HepG2 (cell line): Measurements from ENCODE around the gene RHBDD1. TPM values are rescaled to one million over a fixed set of nuclear protein-coding genes. Genes with fewer than 3 reads are reported as not detected.

ENCODE experiments used
- ATF4 ChIP-seq, 2 experiments: fragments of 450-650 bp in 1 of 2; sonication (generic) in 1 of 2; formaldehyde crosslinking; IDR thresholded peaks; 2 replicates each; pipeline versions ENCODE4 v1.5.0 to v1.8.0; 2020 to 2022; ENCODE audit warnings: mild to moderate bottlenecking in 1 of 2, missing genetic modification reagents in 1 of 2
- CENPX ChIP-seq: sonication (generic); formaldehyde crosslinking; IDR thresholded peaks from 2 replicates; pipeline ENCODE4 v1.9.0; 2021; ENCODE audit warnings: mild to moderate bottlenecking, missing genetic modification reagents, moderate library complexity
- FOSL1 ChIP-seq: sonication (generic); formaldehyde crosslinking; IDR thresholded peaks from 2 replicates; pipeline ENCODE4 v1.9.0; 2021; ENCODE audit warnings: missing genetic modification reagents, borderline replicate concordance
- GABPB1 ChIP-seq: IDR thresholded peaks from 2 replicates; pipeline ENCODE4 v1.6.1; 2016; ENCODE audit warnings: mild to moderate bottlenecking, missing genetic modification reagents, moderate library complexity, missing compliant biosample characterization
- IKZF5 ChIP-seq: IDR thresholded peaks from 2 replicates; pipeline ENCODE4 v1.6.1; 2018; ENCODE audit warnings: missing genetic modification reagents, mild to moderate bottlenecking, missing compliant biosample characterization
- ISL2 ChIP-seq: sonication (generic); formaldehyde crosslinking; IDR thresholded peaks from 2 replicates; pipeline ENCODE4 v1.5.0; 2020; ENCODE audit warnings: missing genetic modification reagents
- MAZ ChIP-seq, 2 experiments: sonication (generic) in 1 of 2; formaldehyde crosslinking in 1 of 2; IDR thresholded peaks; 2 replicates each; pipeline versions ENCODE4 v1.5.0 to v1.6.1; 2012 to 2020; ENCODE audit warnings: low read depth in 2 of 2, mild to moderate bottlenecking in 2 of 2, borderline replicate concordance in 1 of 2, improper control_type of control experiment in 1 of 2, low read length in 1 of 2, missing genetic modification reagents in 1 of 2, moderate library complexity in 1 of 2
- MLLT10 ChIP-seq: sonication (generic); formaldehyde crosslinking; IDR thresholded peaks from 2 replicates; pipeline ENCODE4 v1.4.0; 2020; ENCODE audit warnings: missing genetic modification reagents
- NR0B2 ChIP-seq: sonication (generic); formaldehyde crosslinking; IDR thresholded peaks from 2 replicates; pipeline ENCODE4 v1.4.0; 2020; ENCODE audit warnings: mild to moderate bottlenecking, missing genetic modification reagents
- PTBP1 ChIP-seq: fragments of 200-400 bp; formaldehyde crosslinking; IDR thresholded peaks from 2 replicates; pipeline ENCODE4 v1.6.1; 2018; ENCODE audit warnings: low read length, low read depth; ENCODE audit not compliant: poor library complexity, severe bottlenecking
- SAP130 ChIP-seq: IDR thresholded peaks from 2 replicates; pipeline ENCODE4 v1.6.1; 2016; ENCODE audit warnings: low read depth
- SIX4 ChIP-seq: sonication (generic); formaldehyde crosslinking; IDR thresholded peaks from 2 replicates; pipeline ENCODE4 v1.4.0; 2020; ENCODE audit warnings: missing genetic modification reagents
- SKI ChIP-seq: fragments of 450-650 bp; IDR thresholded peaks from one replicate; pipeline ENCODE4 v1.6.1; 2018; ENCODE audit warnings: mild to moderate bottlenecking; ENCODE audit not compliant: partially characterized antibody
- SMYD3 ChIP-seq: sonication (generic); formaldehyde crosslinking; IDR thresholded peaks from 2 replicates; pipeline ENCODE4 v1.8.1; 2023; ENCODE audit warnings: mild to moderate bottlenecking, missing genetic modification reagents
- SP140L ChIP-seq: sonication (generic); formaldehyde crosslinking; IDR thresholded peaks from 2 replicates; pipeline ENCODE4 v1.4.0; 2020; ENCODE audit warnings: missing genetic modification reagents, borderline replicate concordance
- SP4 ChIP-seq: sonication (generic); formaldehyde crosslinking; IDR thresholded peaks from 2 replicates; pipeline ENCODE4 v1.8.1; 2023; ENCODE audit warnings: mild to moderate bottlenecking, missing genetic modification reagents
- SRSF1 ChIP-seq: fragments of 200-400 bp; formaldehyde crosslinking; optimal IDR thresholded peaks from 2 replicates; pipeline ENCODE3; 2017; ENCODE audit warnings: mild to moderate bottlenecking, low read depth, low read length, moderate library complexity
- THAP7 ChIP-seq: sonication (generic); formaldehyde crosslinking; IDR thresholded peaks from 2 replicates; pipeline ENCODE4 v1.8.1; 2023; ENCODE audit warnings: mild to moderate bottlenecking, missing genetic modification reagents
- YEATS4 ChIP-seq: sonication (generic); formaldehyde crosslinking; IDR thresholded peaks from 2 replicates; pipeline ENCODE4 v1.4.0; 2020; ENCODE audit warnings: missing genetic modification reagents, borderline replicate concordance
- ZFP1 ChIP-seq: IDR thresholded peaks from 2 replicates; pipeline ENCODE4 v1.6.1; 2016
- ZNF225 ChIP-seq: sonication (generic); formaldehyde crosslinking; IDR thresholded peaks from 2 replicates; pipeline ENCODE4 v1.4.0; 2020; ENCODE audit warnings: mild to moderate bottlenecking, missing genetic modification reagents
- ZNF354B ChIP-seq: sonication (generic); formaldehyde crosslinking; IDR thresholded peaks from 2 replicates; pipeline ENCODE4 v1.8.0; 2022; ENCODE audit warnings: mild to moderate bottlenecking, missing genetic modification reagents
- ZNF550 ChIP-seq: sonication (generic); formaldehyde crosslinking; IDR thresholded peaks from 2 replicates; pipeline ENCODE4 v1.4.0; 2020; ENCODE audit warnings: mild to moderate bottlenecking, missing genetic modification reagents, borderline replicate concordance
- ZNF644 ChIP-seq: IDR thresholded peaks from 2 replicates; pipeline ENCODE4 v1.6.1; 2016; ENCODE audit warnings: low read depth
- ZNF652 ChIP-seq: IDR thresholded peaks from 2 replicates; pipeline ENCODE4 v1.6.1; 2016; ENCODE audit warnings: low read depth, borderline replicate concordance
- polyA plus RNA-seq, 8 experiments: library from polyadenylated mRNA; depleted of rRNA in 3 of 8; stranded (reverse) in 7 of 8; unstranded in 1 of 8; fragments of >200 nt; fragmentation: Illumina TruSeq in 4 of 8; extraction: Trizol in 4 of 8; gene quantifications; 2 replicates each; pipeline versions ENCODE4 v1.2.1 to v1.2.3, GENCODE V29; 2011 to 2016; ENCODE audit warnings: low read depth in 4 of 8, missing spikeins in 1 of 8, mixed read lengths in 1 of 8; ENCODE audit not compliant: insufficient read depth in 1 of 8
- total RNA-seq, 5 experiments: library from RNA; depleted of rRNA; stranded (reverse); fragments of >200 nt; fragmentation: Illumina TruSeq; extraction: Trizol; gene quantifications; 2 replicates each; pipeline ENCODE4 v1.2.3, GENCODE V29; 2016; ENCODE audit warnings: low read depth in 1 of 5
- TF ChIP-seq, protein P1 (sequence below): sonication (generic); formaldehyde crosslinking; IDR thresholded peaks from 2 replicates; pipeline ENCODE4 v1.4.0; 2020; ENCODE audit warnings: missing genetic modification reagents

Gene RHBDD1
- total and polyA plus RNA-seq, 2 of the 13 experiments (the other 11 are each of a cell fraction or from before 2014, with no cell fraction given): 8.2 to 9.5 TPM

- peak; percentile 44; the same call in 1 of the 2 replicates for TF ChIP-seq GABPB1 (CRISPR knock-in tag)
- TF ChIP-seq YEATS4 (CRISPR knock-in tag): 0 out of 2 replicates have a peak, but pooled peaks have one; percentile 22
- TF ChIP-seq SP4 (CRISPR knock-in tag): no peak
- no peak for TF ChIP-seq ZNF652 (CRISPR knock-in tag)
- no peak for TF ChIP-seq MLLT10 (CRISPR knock-in tag)
- TF ChIP-seq, protein P1, sequence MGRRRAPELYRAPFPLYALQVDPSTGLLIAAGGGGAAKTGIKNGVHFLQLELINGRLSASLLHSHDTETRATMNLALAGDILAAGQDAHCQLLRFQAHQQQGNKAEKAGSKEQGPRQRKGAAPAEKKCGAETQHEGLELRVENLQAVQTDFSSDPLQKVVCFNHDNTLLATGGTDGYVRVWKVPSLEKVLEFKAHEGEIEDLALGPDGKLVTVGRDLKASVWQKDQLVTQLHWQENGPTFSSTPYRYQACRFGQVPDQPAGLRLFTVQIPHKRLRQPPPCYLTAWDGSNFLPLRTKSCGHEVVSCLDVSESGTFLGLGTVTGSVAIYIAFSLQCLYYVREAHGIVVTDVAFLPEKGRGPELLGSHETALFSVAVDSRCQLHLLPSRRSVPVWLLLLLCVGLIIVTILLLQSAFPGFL (CRISPR knock-in tag): no peak
- TF ChIP-seq ISL2 (CRISPR knock-in tag): no peak
- TF ChIP-seq CENPX (CRISPR knock-in tag): no peak
- no peak for TF ChIP-seq ZNF354B
- TF ChIP-seq ZNF225 (CRISPR knock-in tag): no peak; the same call in 1 of the 2 replicates
- TF ChIP-seq ATF4 (CRISPR knock-in tag; IDR thresholded peaks at IDR 0.05): peak in 1 of 2 experiments; percentile 11; a peak in 1 of 4 replicates
- TF ChIP-seq SIX4: no peak; the same call in 1 of the 2 replicates
- no peak for TF ChIP-seq ZNF644 (CRISPR knock-in tag)
- no peak for TF ChIP-seq ZNF550 (CRISPR knock-in tag)
- peak; percentile 56; the same call in 1 of the 2 replicates for TF ChIP-seq SAP130 (CRISPR knock-in tag)
- TF ChIP-seq ZFP1 (CRISPR knock-in tag): no peak
- peak; percentile 72 for TF ChIP-seq SKI
- no peak for TF ChIP-seq NR0B2 (CRISPR knock-in tag)
- TF ChIP-seq PTBP1: no peak
- TF ChIP-seq FOSL1 (CRISPR knock-in tag): no peak
- peak; percentile 86 for TF ChIP-seq MAZ (IDR thresholded peaks at IDR 0.05; ENCODE audit: borderline replicate concordance, low read depth, low read length)
- no peak; the same call in none of the 2 replicates for TF ChIP-seq MAZ (CRISPR knock-in tag; IDR thresholded peaks at IDR 0.05; ENCODE audit: low read depth)
- 0 out of 2 replicates have a peak, but pooled peaks have one; percentile 23 for TF ChIP-seq THAP7 (CRISPR knock-in tag)
- TF ChIP-seq SP140L: no peak
- peak; percentile 35 for TF ChIP-seq SRSF1
- no peak for TF ChIP-seq SMYD3
- TF ChIP-seq IKZF5 (CRISPR knock-in tag): no peak
These were observed 36.5 kb upstream of the RHBDD1 start, which contains the start of gene IRS1 (continued) for GRCh38 chr2:226799211-226799975.
